ENCODE data around the gene DHRS4. TPM values are rescaled to one million over a fixed set of nuclear protein-coding genes. Genes with fewer than 3 reads are reported as not detected.
"Not testable (repeated sequence)": the region's sequence is repeated elsewhere in the genome, so short reads cannot be mapped to it uniquely, and the experiment has no call there.

DHRS4 gene
- total RNA-seq, 2 experiments from 2014 or later, result 18.0 to 21.4 TPM

DNA sequence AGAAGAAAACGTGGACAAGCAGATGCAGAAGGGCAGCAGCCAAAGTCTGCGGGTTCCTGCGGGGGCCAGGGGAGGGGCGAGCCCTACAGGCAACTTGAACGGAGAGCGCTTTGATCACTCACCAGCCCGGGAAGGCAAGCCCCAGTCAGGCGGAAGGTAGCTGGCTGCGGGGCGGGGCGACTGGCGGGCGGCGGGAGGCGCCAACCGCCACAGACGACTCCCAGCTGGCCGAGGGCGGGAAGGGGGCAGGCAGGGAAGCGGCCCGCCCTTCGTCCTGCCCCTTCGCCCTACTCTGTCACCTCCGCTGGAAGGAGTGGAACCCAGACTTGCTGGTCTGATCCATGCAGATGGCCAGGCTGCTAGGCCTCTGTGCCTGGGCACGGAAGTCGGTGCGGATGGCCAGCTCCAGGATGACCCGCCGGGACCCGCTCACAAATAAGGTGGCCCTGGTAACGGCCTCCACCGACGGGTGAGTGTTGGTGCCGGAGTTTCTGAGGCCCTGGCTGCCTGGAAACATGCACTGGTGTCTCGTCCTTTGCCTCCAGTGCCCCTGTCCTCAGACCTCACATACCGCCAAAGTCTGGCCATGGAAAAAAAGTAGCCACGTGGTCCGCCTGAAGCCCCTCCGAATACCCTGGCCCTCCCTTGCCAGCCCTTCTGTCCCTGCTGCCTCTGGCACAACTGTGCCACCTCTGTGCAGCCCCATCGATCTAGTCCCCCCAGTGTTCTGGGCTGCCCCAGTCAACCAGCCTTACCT lies 35.2 kb downstream of the DHRS4 start, which contains the start of gene DHRS4L2:
Gene DHRS4L2, plus strand, starts transcription at position 323 of the 757 bp plus-strand sequence. Its CDS starts 19 bp downstream, at position 342.
- not testable (repeated sequence) for H3K36me3 Mint-ChIP-seq, H3K9me3 Mint-ChIP-seq, H3K27me3 Mint-ChIP-seq
- DNase-seq, result peak; percentile 89
- Mint-ChIP-seq H3K4me3 (peak within 1 kb of the TSS; percentile 79), H3K4me1 (peaks cover 22% of the 10 kb centered on the region), H3K27ac (peak within 1 kb of the TSS; percentile 26)

DNA sequence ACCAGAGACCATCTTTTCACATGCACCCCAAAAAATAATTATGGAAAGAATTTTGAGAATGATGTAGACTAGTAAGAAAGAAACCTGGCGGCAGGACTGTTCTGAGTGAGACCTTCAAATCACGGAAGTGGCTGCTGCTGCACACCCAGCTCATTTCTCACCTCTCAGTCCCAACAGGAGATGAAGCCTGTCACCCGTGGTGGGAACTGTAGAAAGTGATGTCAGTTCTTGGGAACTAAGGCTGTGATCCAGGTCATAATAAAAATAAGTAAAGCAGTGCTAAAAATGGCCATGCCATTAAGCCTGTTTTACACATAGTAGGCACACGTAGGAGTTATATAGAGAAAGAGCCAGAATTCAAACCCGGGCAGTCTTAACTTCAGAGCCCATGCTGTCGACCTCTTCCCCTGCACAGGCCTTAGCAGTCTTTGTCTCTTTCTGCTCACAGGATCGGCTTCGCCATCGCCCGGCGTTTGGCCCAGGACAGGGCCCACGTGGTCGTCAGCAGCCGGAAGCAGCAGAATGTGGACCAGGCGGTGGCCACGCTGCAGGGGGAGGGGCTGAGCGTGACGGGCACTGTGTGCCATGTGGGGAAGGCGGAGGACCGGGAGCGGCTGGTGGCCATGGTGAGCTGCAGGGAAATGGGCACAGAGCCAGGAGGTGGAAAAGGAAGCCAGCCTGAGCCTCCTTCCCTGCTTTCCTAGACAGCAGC lies 36.3 kb downstream of the DHRS4 start:
- Mint-ChIP-seq H3K4me3 (peak overlapping the region; percentile 79), H3K4me1 (peaks cover 22% of the 10 kb centered on the region)
- H3K27ac Mint-ChIP-seq, H3K36me3 Mint-ChIP-seq, H3K27me3 Mint-ChIP-seq, H3K9me3 Mint-ChIP-seq, DNase-seq: not testable (repeated sequence)

DNA sequence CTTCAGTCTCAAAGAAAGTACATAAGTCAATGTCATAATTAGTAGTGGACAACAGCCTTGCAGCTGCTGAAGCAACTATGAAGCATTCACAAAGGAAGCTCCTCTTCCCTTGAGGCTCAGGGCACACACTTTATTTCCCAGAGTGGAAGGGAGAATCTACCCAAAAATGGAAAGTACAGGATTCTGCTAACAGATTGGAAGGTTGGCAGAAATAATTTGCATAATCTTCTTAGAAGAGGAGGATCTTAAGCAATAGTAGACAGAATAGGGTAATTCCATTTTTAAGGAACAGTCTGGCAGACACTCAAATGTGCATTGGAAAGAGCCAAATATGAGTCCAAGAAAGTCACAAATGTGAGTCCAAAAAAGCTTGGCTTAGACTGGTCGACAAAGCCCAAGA lies 37.4 kb downstream of the DHRS4 start:
- not testable (repeated sequence) for H3K36me3 Mint-ChIP-seq

DNA sequence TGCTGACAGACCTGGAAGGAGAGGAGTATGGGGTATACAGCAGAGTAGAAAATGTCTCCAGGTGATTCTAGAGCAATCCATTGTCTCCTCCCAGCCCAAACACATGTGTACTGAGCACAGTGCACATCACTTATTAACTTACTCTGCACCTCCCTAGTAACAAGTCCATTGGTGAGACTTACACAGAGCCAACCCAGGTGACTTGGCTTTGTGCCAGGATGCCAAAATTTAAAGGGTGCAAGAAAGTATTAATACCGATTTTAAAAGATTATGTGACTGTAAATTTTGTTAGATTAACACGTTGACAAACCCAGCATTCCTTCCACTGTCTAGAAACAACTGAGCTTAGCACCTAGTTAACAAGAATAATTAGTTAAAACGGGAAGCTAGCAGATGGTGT lies 39.5 kb downstream of the DHRS4 start:
- not testable (repeated sequence) for H3K27me3 Mint-ChIP-seq, H3K27ac Mint-ChIP-seq, H3K36me3 Mint-ChIP-seq, DNase-seq, H3K4me3 Mint-ChIP-seq, H3K9me3 Mint-ChIP-seq
- peaks cover 14% of the 10 kb centered on the region for H3K4me1 Mint-ChIP-seq

More for the DNA sequence above, 37.4 kb downstream of the DHRS4 start:
- not testable (repeated sequence) for DNase-seq, H3K27me3 Mint-ChIP-seq, H3K9me3 Mint-ChIP-seq, H3K4me3 Mint-ChIP-seq, H3K27ac Mint-ChIP-seq
- peaks cover 22% of the 10 kb centered on the region for H3K4me1 Mint-ChIP-seq

DNA sequence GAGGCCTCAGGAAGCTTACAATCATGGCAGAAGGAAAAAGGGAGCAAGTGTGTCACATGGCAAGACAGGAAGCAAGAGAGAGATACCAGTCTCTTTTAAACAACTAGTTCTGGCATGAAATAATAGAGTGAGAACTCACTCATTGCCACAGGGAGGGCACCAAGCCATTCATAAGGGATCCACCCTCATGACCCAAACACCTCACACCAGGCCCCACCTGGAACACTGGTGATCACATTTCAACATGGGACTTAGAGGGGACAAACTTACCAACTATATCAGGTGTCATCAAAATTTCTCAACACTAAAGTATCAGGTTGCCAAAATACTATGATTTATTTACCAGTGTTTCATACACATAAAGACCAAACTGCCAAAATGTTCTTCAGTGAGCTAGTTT lies 42.4 kb downstream of the DHRS4 start:
- not testable (repeated sequence) for H3K4me3 Mint-ChIP-seq, DNase-seq, H3K9me3 Mint-ChIP-seq, H3K4me1 Mint-ChIP-seq, H3K27me3 Mint-ChIP-seq, H3K27ac Mint-ChIP-seq, H3K36me3 Mint-ChIP-seq

DNA sequence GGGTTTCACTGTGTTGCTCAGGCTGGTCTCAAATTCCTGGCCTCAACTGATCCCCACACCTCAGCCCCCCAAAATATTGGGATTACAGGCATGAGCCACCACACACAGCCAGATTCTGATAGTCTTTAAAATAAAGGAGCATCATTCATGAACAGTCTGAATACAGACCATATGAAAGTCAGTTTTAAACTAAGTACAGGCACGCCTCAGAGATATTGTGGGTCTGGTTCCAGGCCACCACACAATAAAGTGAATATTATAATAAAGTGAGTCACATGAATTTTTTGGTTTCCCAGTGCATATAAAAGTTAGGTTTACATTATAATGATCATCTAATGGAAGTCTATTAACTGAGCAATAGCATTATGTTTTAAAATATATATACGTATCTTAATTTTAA lies 43.3 kb downstream of the DHRS4 start:
- not testable (repeated sequence) for H3K36me3 Mint-ChIP-seq

DNA sequence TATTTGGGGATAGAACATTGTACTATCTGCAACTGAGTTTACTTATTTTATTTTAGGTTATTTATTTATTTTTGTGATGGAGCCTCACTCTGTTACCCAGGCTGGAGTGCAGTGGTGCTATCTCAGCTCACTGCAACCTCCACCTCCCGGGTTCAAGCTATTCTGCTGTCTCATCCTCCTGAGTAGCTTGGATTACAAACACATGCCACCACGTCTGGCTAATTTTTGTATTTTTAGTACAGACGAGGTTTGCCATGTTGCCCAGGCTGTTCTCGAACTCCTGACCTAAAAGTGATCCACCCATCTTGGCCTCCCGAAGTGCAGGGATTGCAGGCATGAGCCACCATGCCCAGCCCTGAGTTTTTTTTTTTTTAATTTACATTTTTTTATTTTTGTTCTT lies 46.1 kb downstream of the DHRS4 start:
- H3K27ac Mint-ChIP-seq, H3K36me3 Mint-ChIP-seq, H3K4me3 Mint-ChIP-seq, H3K9me3 Mint-ChIP-seq, DNase-seq, H3K4me1 Mint-ChIP-seq, H3K27me3 Mint-ChIP-seq: not testable (repeated sequence)

More for the DNA sequence above, 43.3 kb downstream of the DHRS4 start:
- not testable (repeated sequence) for H3K4me3 Mint-ChIP-seq, H3K27me3 Mint-ChIP-seq, DNase-seq, H3K9me3 Mint-ChIP-seq, H3K27ac Mint-ChIP-seq, H3K4me1 Mint-ChIP-seq

DNA sequence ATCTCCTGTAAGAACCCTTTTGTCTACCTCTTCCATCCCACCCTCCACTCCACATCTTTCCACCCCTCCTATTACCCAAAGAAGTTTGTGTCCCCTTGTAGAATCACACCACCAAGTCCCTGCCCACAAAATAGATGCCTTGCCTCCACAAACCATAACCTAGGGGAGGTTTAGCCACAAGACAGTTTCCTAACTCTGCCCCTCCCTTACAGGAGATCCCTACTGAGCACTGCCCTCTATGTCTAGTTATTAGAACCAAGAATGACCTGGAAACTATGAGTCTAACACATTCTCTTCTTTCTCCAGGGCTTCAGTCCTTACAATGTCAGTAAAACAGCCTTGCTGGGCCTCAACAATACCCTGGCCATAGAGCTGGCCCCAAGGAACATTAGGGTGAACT lies 47.5 kb downstream of the DHRS4 start:
- not testable (repeated sequence) for H3K36me3 Mint-ChIP-seq, H3K9me3 Mint-ChIP-seq, H3K4me1 Mint-ChIP-seq, H3K27ac Mint-ChIP-seq, H3K27me3 Mint-ChIP-seq, H3K4me3 Mint-ChIP-seq, DNase-seq

DNA sequence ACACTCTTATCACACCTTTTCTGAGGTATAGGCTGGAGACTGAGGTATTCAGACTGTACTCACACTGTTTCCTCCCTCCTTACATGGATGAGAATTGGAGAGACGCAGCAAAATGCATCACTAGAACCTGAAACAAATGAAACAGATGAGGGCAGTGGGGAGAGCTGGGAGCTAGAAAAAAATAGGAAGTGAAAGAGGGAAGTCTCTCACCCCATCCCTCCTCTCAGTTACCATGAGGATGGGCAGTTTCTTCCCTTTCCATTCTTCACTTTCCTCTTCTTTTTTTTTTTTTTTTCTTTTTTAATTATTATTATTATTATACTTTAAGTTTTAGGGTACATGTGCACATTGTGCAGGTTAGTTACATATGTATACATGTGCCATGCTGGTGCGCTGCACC lies 48.1 kb downstream of the DHRS4 start:
- not testable (repeated sequence) for H3K27me3 Mint-ChIP-seq, DNase-seq

DNA sequence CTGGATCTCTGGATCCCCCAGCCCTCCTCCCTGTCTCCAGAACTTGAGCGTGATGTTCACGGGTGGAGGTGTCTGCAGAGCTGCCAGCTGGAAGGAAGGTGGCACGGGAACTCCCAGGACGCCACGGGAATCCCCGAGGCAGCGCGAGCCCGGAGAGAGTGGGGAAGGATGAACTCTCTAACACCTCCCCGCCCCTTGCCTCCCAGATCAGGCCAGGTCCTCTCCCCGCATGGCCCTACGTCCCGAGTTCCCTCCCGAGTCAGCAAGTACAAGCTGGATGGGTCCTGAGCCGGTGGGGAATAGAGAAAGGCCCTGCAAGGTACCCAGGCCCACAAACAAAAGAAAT lies 52.9 kb downstream of the DHRS4 start:
- H3K27ac Mint-ChIP-seq, H3K36me3 Mint-ChIP-seq, DNase-seq, H3K9me3 Mint-ChIP-seq, H3K27me3 Mint-ChIP-seq: not testable (repeated sequence)
- Mint-ChIP-seq H3K4me3 (peak overlapping the region; percentile 44), H3K4me1 (peaks cover 31% of the 10 kb centered on the region)

More for the DNA sequence above, 48.1 kb downstream of the DHRS4 start:
- not testable (repeated sequence) for H3K27ac Mint-ChIP-seq, H3K36me3 Mint-ChIP-seq, H3K9me3 Mint-ChIP-seq, H3K4me1 Mint-ChIP-seq, H3K4me3 Mint-ChIP-seq

DNA sequence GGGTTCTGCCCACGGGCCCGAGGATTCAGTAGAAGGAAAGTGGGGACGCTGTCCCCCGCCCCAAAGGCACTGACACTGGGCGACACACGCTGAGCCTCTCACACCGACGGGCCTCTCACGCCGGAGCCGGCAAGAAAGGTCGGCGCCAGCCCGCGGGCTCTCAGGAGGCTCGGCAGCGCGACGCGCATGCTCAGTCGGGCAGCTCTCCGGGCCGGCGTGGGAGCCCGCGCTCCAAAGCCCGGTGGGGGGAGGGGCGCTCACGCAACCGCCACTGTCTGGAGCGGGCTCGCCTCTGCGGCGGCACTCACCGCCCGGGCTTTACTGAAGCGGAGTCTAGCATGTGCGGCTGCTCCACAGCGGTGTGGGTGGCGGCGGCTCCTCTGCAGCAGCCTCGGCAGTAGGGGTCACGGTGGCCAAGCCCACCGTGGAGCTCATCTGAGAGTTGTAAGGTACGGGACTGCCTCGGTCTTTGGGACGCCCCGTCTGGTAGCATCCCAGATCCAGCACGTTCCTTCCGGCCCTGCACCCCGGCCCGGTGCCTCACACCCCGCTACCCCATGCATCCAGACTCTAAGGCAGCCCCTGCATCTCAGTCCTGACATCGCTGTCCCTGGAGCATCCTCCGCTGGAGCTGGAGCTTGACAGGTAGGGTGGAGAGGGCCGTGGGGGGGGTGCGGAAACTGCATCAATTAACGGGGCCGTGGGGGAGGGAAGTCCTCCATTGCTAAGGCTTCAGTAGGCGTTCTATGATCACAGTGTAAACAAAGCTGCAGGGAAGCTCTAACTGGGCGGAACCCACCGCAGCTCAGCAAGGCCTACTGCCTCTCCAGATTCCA lies 53.5 kb downstream of the DHRS4 start:
- DNase-seq, result peak; percentile 76
- not testable (repeated sequence) for H3K36me3 Mint-ChIP-seq, H3K27me3 Mint-ChIP-seq, H3K9me3 Mint-ChIP-seq
- Mint-ChIP-seq H3K27ac (peak overlapping the region; percentile 80), H3K4me3 (peak overlapping the region; percentile 76), H3K4me1 (peaks cover 31% of the 10 kb centered on the region)

DNA sequence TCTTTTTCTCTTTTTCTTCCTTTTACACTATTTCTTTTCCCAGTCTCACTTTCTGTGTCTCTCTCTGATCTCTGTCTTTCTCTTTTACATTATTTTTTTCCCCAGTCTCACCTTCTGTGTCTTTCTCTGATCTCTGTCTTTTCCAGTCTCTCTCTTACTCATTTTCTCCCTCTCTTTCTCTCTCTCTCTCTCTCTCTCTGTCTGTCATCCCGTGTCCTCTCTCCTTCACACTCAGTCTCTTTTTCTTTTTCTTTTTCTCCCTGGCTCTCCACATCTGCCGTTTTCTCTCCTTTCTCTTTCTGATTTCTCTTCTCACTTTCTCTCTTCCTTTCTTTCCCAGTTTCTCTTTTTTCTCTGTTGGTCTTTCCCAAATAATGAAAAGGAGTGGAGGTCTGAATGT lies 57.5 kb downstream of the DHRS4 start:
- no peaks in the 10 kb centered on the region for H3K27me3 Mint-ChIP-seq
- peak overlapping the region; percentile 54 for H3K27ac Mint-ChIP-seq
- no peaks in the 10 kb centered on the region for H3K9me3 Mint-ChIP-seq
- no peak overlapping the region for H3K4me3 Mint-ChIP-seq
- no peak for DNase-seq
- H3K36me3 Mint-ChIP-seq, result peaks cover 1% of the 10 kb centered on the region
- peaks cover 31% of the 10 kb centered on the region for H3K4me1 Mint-ChIP-seq

DNA sequence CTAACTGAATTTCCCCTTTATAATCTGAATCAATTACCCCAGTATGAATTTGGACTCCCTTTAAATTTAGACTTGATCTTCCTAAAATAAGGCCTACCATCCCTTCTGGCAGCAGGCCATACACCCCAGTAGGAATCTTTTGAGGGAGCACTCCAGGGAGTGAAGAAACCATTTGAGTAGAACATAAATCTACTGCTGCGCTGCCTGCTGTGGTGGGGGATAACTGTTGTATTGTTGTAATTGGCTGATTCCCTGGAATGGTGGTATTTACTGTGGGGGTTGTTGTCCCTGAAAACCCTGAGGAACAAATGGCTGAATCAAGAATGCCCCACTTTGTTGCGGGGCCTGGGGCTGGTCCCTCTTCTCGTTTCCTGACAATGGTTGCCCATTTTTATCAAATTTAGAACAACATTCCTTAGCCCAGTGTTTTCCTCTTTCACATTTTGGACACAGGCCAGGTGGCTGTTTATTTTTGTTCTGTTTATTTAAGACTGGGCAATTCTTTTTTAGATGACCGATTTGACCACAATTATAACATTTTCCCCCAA lies 59.2 kb downstream of the DHRS4 start:
- H3K4me3 Mint-ChIP-seq, H3K27ac Mint-ChIP-seq, H3K36me3 Mint-ChIP-seq, H3K27me3 Mint-ChIP-seq, DNase-seq, H3K9me3 Mint-ChIP-seq: not testable (repeated sequence)
- H3K4me1 Mint-ChIP-seq, result peaks cover 31% of the 10 kb centered on the region

DNA sequence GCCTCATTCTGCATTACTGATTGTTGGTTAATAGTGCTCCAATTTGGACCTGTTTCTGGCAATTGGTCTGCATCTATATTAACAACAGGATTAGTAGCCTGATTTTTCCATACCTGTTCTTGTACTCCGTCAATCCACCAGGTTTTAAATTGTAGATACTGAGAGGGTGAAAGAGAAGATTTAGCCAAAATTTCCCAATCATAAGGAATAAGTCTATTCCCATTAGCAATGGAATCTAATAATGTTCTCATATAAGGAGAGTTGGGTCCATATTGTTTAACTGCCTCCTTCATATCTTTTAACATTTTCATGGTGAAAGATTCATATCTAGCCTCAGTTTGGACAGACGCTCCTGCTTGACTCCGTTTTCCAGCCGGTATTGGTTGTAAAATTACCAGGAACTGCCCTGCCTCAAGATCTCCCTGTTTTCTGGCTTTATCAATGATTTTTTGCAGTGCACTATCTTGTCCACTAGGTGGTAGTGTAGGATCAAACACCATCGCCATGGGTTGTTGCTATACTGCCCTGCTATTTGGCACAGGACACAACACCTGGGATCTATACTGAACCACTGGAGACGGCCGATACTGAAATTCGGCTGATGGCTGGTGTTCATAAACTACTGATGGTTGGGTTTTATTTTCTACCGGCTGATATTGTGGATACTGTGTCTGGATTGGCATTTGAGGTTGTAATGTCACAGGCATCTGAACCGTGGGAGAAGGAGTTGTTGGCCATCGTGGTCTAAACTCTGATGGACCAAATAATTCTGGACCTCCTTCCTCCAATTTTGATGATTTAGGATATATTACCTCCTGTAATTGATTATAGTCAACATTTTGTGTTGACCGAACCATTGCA lies 60.3 kb downstream of the DHRS4 start:
- Mint-ChIP-seq H3K4me1 (peaks cover 22% of the 10 kb centered on the region), H3K9me3 (no peaks in the 10 kb centered on the region), H3K36me3 (peaks cover 1% of the 10 kb centered on the region), H3K27ac (no peak overlapping the region), H3K27me3 (no peaks in the 10 kb centered on the region), H3K4me3 (no peak overlapping the region)
- peak; percentile 37 for DNase-seq
